MG63 (cell line): Measurements from ENCODE around the gene CLDN24. TPM values are rescaled to one million over a fixed set of nuclear protein-coding genes. Genes with fewer than 3 reads are reported as not detected.

Source experiments
- DNase-seq: peaks from one replicate; pipeline ENCODE4 v3.0.0-alpha.2; 2020
- H3K27me3 ChIP-seq: fragments of 250-450 bp; sonication (Bioruptor Pico); 2 replicates; pipeline ENCODE4 v1.5.1; 2020; ENCODE audit warnings: mild to moderate bottlenecking, moderate library complexity
- H3K36me3 ChIP-seq: fragments of 250-450 bp; sonication (Bioruptor Pico); 2 replicates; pipeline ENCODE4 v1.5.1; 2020; ENCODE audit warnings: mild to moderate bottlenecking, moderate library complexity
- H3K4me3 ChIP-seq: fragments of 250-450 bp; sonication (Bioruptor Pico); 2 replicates; pipeline ENCODE4 v1.5.1; 2020; ENCODE audit warnings: mild to moderate bottlenecking, moderate library complexity
- H3K9me3 ChIP-seq: fragments of 250-450 bp; sonication (Bioruptor Pico); 2 replicates; pipeline ENCODE4 v1.5.1; 2020; ENCODE audit warnings: mild to moderate bottlenecking, moderate library complexity
- total RNA-seq: library from RNA; depleted of rRNA; stranded (reverse); fragments of >200 nt; shearing (Covaris generic); gene quantifications from 2 replicates; pipeline ENCODE4 v1.2.3, GENCODE V29; 2014; ENCODE audit warnings: low replicate concordance; rRNA removed

The CLDN24 gene
- total RNA-seq, 1 experiment from 2014 or later = not detected

- peaks cover 17% of the 10 kb centered on the region; the same call in 1 of the 2 replicates for H3K9me3 ChIP-seq
- H3K36me3 ChIP-seq = peaks cover 46% of the 10 kb centered on the region
- no peaks in the 10 kb centered on the region for H3K27me3 ChIP-seq
- no peak for DNase-seq
- no peak overlapping the region for H3K4me3 ChIP-seq
Observed at GRCh38 chr4:183272384-183272783, 49.8 kb downstream of the CLDN24 start.

Other genes with a start within 250 kb of the CLDN24 start
- gene WWC2, start 223.2 kb downstream of the CLDN24 start, total RNA-seq = 11.4 and 16.0 TPM in 2 replicates
- not detected in 2 replicates for gene CLDN22, start 2.1 kb downstream of the CLDN24 start, total RNA-seq
- 14.4 and 15.1 TPM in 2 replicates for gene CDKN2AIP, start 122.2 kb upstream of the CLDN24 start, total RNA-seq
- gene ING2, start 182.6 kb upstream of the CLDN24 start, total RNA-seq = 8.0 and 20.0 TPM in 2 replicates